Mesendoderm (in vitro differentiated cells): ENCODE results near the gene RBM6.

Experiments used
- DNase-seq: peaks from one replicate; pipeline ENCODE4 v3.0.0; 2013
- H2AK5ac ChIP-seq: 2 replicates; pipeline ENCODE4 v1.6.1; 2013; ENCODE audit warnings: low read length, inconsistent platforms
- H2BK120ac ChIP-seq: 2 replicates; pipeline ENCODE4 v1.6.1; 2013; ENCODE audit warnings: low read depth, mild to moderate bottlenecking, low read length, moderate library complexity, mixed read lengths
- H2BK15ac ChIP-seq: replicated peaks from 2 replicates; pipeline ENCODE4 v1.6.1; 2013; ENCODE audit warnings: low read depth, mild to moderate bottlenecking, moderate library complexity
- H2BK5ac ChIP-seq: 2 replicates; pipeline ENCODE4 v1.6.1; 2013; ENCODE audit warnings: low read length, inconsistent platforms
- H3K18ac ChIP-seq: 2 replicates; pipeline ENCODE4 v1.6.1; 2013; ENCODE audit warnings: mild to moderate bottlenecking, low read length, mixed read lengths
- H3K23ac ChIP-seq: one replicate; pipeline ENCODE4 v1.6.1; 2013; ENCODE audit warnings: low read length
- H3K27ac ChIP-seq: 2 replicates; pipeline ENCODE4 v1.5.1; 2013; ENCODE audit warnings: low read depth, mild to moderate bottlenecking, inconsistent platforms, low read length, moderate library complexity
- H3K27me3 ChIP-seq: 2 replicates; pipeline ENCODE4 v1.6.1; 2013; ENCODE audit warnings: low read length, control low read depth, mild to moderate bottlenecking, inconsistent platforms; ENCODE audit not compliant: insufficient read depth, poor library complexity
- H3K36me3 ChIP-seq: 2 replicates; pipeline ENCODE4 v1.6.1; 2013; ENCODE audit warnings: low read length, inconsistent platforms; ENCODE audit not compliant: control insufficient read depth, insufficient read depth
- H3K4ac ChIP-seq: one replicate; pipeline ENCODE4 v1.6.1; 2013; ENCODE audit warnings: low read depth, mild to moderate bottlenecking, low read length, moderate library complexity
- H3K4me1 ChIP-seq: 2 replicates; pipeline ENCODE4 v1.6.1; 2013; ENCODE audit warnings: low read depth, low read length, inconsistent platforms; ENCODE audit not compliant: control insufficient read depth
- H3K4me2 ChIP-seq: 2 replicates; pipeline ENCODE4 v1.6.1; 2013; ENCODE audit warnings: low read length
- H3K4me3 ChIP-seq: 2 replicates; pipeline ENCODE4 v1.5.1; 2013; ENCODE audit warnings: mild to moderate bottlenecking, low read length
- H3K56ac ChIP-seq: one replicate; pipeline ENCODE4 v1.6.1; 2013; ENCODE audit warnings: low read length
- H3K79me1 ChIP-seq: 2 replicates; pipeline ENCODE4 v1.6.1; 2013; ENCODE audit warnings: low read length, inconsistent platforms
- H3K79me2 ChIP-seq: 2 replicates; pipeline ENCODE4 v1.6.1; 2013; ENCODE audit warnings: mild to moderate bottlenecking, low read length; ENCODE audit not compliant: control insufficient read depth, insufficient read depth
- H3K9ac ChIP-seq: 2 replicates; pipeline ENCODE4 v1.6.1; 2013; ENCODE audit warnings: low read length, inconsistent platforms
- H4K5ac ChIP-seq: one replicate; pipeline ENCODE4 v1.6.1; 2013; ENCODE audit warnings: low read length
- H4K8ac ChIP-seq: one replicate; pipeline ENCODE4 v1.6.1; 2013; ENCODE audit warnings: low read depth, mild to moderate bottlenecking, control low read depth, low read length, moderate library complexity
- WGBS: extraction: QIAGEN DNeasy Blood & Tissue Kit; methylation state at CpG from one replicate; pipeline ENCODE4 v1.1.7; 2013; ENCODE audit warnings: low lambda C conversion rate, missing lambda C conversion rate; ENCODE audit not compliant: insufficient coverage; ENCODE audit errors: extremely low coverage; 5-methylcytosine and 5-hydroxymethylcytosine counted together

The RBM6 gene

GRCh38 chr3:49984394-49984793, 44.4 kb downstream of the RBM6 start:
- no peak overlapping the region for H3K27ac ChIP-seq
- no peaks in the 10 kb centered on the region for H3K36me3 ChIP-seq
- H3K9ac ChIP-seq = no peak overlapping the region
- no peak overlapping the region for H4K5ac ChIP-seq
- H3K4ac ChIP-seq = no peak overlapping the region
- H3K23ac ChIP-seq = no peak overlapping the region
- H3K4me2 ChIP-seq = no peak overlapping the region
- H4K8ac ChIP-seq = no peak overlapping the region
- DNase-seq = no peak
- no peak overlapping the region for H3K4me3 ChIP-seq
- no peaks in the 10 kb centered on the region for H3K79me1 ChIP-seq
- H3K79me2 ChIP-seq = no peaks in the 10 kb centered on the region
- WGBS = no CpG with 5 or more reads among the region's 13 CpGs
- H2BK5ac ChIP-seq = no peak overlapping the region
- no peak overlapping the region for H2BK15ac ChIP-seq
- H3K18ac ChIP-seq = no peak overlapping the region
- no peaks in the 10 kb centered on the region for H3K4me1 ChIP-seq
- H2BK120ac ChIP-seq = no peak overlapping the region
- no peak overlapping the region for H3K56ac ChIP-seq
- no peaks in the 10 kb centered on the region for H3K27me3 ChIP-seq
- H2AK5ac ChIP-seq = no peak overlapping the region

DNA sequence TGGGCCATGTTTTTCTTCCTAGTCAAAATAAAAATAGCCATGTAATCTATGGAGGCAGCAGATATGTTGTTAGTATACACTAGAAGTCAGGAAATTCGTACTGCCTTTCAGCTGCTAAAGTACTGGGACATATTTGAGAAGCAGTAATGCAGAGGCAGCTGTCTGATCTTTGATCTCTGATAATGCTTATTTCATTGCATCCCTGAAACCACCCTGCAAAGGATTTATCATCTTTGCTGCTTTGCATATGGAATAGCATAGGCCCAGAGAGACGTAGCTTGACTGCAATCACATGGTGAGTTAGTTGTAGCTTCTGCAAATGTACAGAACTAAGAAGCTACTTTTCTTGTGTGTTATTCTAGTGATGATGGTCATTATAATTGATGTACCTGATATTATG, 52.4 kb downstream of the RBM6 start:
- H3K56ac ChIP-seq = no peak overlapping the region
- peaks cover 11% of the 10 kb centered on the region for H3K79me1 ChIP-seq
- DNase-seq = no peak
- no peak overlapping the region for H3K9ac ChIP-seq
- no peak overlapping the region for H3K4me3 ChIP-seq
- no peak overlapping the region for H3K18ac ChIP-seq
- WGBS = no CpG with 5 or more reads among the region's 2 CpGs
- no peak overlapping the region for H4K5ac ChIP-seq
- H3K4me2 ChIP-seq = no peak overlapping the region
- H3K27ac ChIP-seq = no peak overlapping the region
- H3K4me1 ChIP-seq = peaks cover 6% of the 10 kb centered on the region
- H3K27me3 ChIP-seq = no peaks in the 10 kb centered on the region
- H4K8ac ChIP-seq = no peak overlapping the region
- no peak overlapping the region for H2AK5ac ChIP-seq
- no peak overlapping the region for H2BK120ac ChIP-seq
- no peak overlapping the region for H3K23ac ChIP-seq
- peaks cover 5% of the 10 kb centered on the region for H3K79me2 ChIP-seq
- H3K4ac ChIP-seq = no peak overlapping the region
- H2BK15ac ChIP-seq = no peak overlapping the region
- H3K36me3 ChIP-seq = peaks cover 1% of the 10 kb centered on the region
- H2BK5ac ChIP-seq = no peak overlapping the region

DNA sequence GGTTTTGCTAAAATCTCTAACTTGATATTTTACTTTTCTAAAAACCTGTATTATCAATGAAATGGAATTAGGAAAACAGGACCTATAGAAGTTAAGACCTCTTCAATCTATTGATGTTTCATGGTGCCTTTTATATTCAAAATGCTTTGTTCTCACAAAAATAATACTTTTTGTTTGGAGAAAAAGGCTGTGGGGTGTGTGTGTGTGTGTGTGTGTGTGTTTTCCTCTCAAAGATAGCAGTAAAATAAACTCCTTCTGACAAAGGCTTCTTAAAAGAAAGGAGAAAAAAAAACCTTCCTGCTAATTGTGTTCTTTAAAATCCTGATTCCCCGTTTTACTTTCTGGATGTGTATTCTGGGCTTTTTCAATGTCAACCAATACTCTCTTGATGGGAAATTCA, 54.5 kb downstream of the RBM6 start:
- no peak overlapping the region for H3K56ac ChIP-seq
- H3K4me2 ChIP-seq = no peak overlapping the region
- no peak overlapping the region for H2BK120ac ChIP-seq
- H3K36me3 ChIP-seq = peaks cover 1% of the 10 kb centered on the region
- H3K27me3 ChIP-seq = no peaks in the 10 kb centered on the region
- no peak overlapping the region for H3K9ac ChIP-seq
- DNase-seq = no peak
- H3K79me1 ChIP-seq = peaks cover 14% of the 10 kb centered on the region
- H2AK5ac ChIP-seq = no peak overlapping the region
- no peak overlapping the region for H3K23ac ChIP-seq
- peaks cover 5% of the 10 kb centered on the region for H3K79me2 ChIP-seq
- H3K4me3 ChIP-seq = no peak overlapping the region
- H3K27ac ChIP-seq = no peak overlapping the region
- no CpG with 5 or more reads among the region's 1 CpG for WGBS
- H2BK15ac ChIP-seq = no peak overlapping the region
- peaks cover 6% of the 10 kb centered on the region for H3K4me1 ChIP-seq
- no peak overlapping the region for H3K18ac ChIP-seq
- no peak overlapping the region for H4K5ac ChIP-seq
- no peak overlapping the region for H4K8ac ChIP-seq
- H3K4ac ChIP-seq = no peak overlapping the region
- no peak overlapping the region for H2BK5ac ChIP-seq

DNA sequence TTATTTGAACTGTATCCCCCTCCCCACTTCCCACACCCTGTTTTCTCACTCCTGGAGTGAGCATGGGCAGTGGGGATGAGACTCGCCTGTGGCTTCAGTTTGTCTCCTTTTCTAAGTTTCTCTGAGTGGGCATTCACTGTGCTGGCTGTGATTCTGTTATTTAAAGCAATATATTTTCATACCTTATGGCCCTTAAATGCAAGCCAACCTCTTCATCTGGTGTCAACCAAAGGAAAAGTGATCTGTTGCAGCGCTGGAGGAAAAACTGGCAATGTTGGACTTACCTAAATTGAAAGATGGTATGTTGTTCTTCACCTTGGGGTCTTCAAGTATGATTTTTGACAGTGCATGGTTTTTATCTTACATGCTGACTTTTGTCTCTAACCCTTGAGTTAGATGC, 56.1 kb downstream of the RBM6 start:
- no peak overlapping the region for H2BK5ac ChIP-seq
- no peak overlapping the region for H4K8ac ChIP-seq
- WGBS = no CpG with 5 or more reads among the region's 2 CpGs

DNA sequence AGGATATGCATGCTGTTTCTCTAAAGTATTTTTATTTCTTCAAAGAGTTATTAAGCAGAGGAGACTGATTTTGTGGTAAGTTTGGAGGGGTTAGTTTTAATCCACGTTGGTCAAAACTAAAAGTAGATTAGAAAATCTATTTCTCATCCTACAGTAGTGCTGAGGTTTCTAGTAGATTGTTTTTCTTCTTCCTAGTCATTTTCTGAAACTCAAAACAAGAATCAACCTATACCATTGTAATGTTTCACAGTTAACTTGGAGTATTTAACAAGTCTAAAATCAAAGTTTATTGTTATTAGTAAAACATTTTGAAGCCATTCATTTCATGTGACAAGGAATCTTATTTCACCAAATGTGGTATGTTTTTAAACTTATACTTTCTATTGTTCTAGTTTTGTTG, 57.9 kb downstream of the RBM6 start:
- no peak overlapping the region for H2BK5ac ChIP-seq
- no peak overlapping the region for H2BK15ac ChIP-seq
- no peaks in the 10 kb centered on the region for H3K27me3 ChIP-seq
- H3K18ac ChIP-seq = no peak overlapping the region
- peaks cover 2% of the 10 kb centered on the region for H3K79me2 ChIP-seq
- H3K4me1 ChIP-seq = no peaks in the 10 kb centered on the region
- WGBS = no CpG with 5 or more reads among the region's 1 CpG
- H3K23ac ChIP-seq = no peak overlapping the region
- no peak overlapping the region for H4K5ac ChIP-seq
- no peak overlapping the region for H2BK120ac ChIP-seq
- no peaks in the 10 kb centered on the region for H3K36me3 ChIP-seq
- DNase-seq = no peak
- no peak overlapping the region for H3K4me2 ChIP-seq
- H2AK5ac ChIP-seq = no peak overlapping the region
- H4K8ac ChIP-seq = no peak overlapping the region
- H3K9ac ChIP-seq = no peak overlapping the region
- no peak overlapping the region for H3K4me3 ChIP-seq
- H3K4ac ChIP-seq = no peak overlapping the region
- H3K27ac ChIP-seq = no peak overlapping the region
- no peak overlapping the region for H3K56ac ChIP-seq
- H3K79me1 ChIP-seq = peaks cover 8% of the 10 kb centered on the region

More for the DNA sequence above, 56.1 kb downstream of the RBM6 start:
- H3K9ac ChIP-seq = no peak overlapping the region
- no peak overlapping the region for H3K4me2 ChIP-seq
- no peak overlapping the region for H3K27ac ChIP-seq
- H3K4me3 ChIP-seq = no peak overlapping the region
- H3K36me3 ChIP-seq = peaks cover 1% of the 10 kb centered on the region
- peaks cover 5% of the 10 kb centered on the region for H3K4me1 ChIP-seq
- no peak overlapping the region for H4K5ac ChIP-seq
- no peak overlapping the region for H2BK15ac ChIP-seq
- no peak overlapping the region for H3K56ac ChIP-seq
- H3K18ac ChIP-seq = no peak overlapping the region
- H2BK120ac ChIP-seq = no peak overlapping the region
- peaks cover 5% of the 10 kb centered on the region for H3K79me2 ChIP-seq
- peaks cover 14% of the 10 kb centered on the region for H3K79me1 ChIP-seq
- H3K27me3 ChIP-seq = no peaks in the 10 kb centered on the region
- DNase-seq = no peak
- H3K23ac ChIP-seq = no peak overlapping the region
- no peak overlapping the region for H2AK5ac ChIP-seq
- no peak overlapping the region for H3K4ac ChIP-seq

DNA sequence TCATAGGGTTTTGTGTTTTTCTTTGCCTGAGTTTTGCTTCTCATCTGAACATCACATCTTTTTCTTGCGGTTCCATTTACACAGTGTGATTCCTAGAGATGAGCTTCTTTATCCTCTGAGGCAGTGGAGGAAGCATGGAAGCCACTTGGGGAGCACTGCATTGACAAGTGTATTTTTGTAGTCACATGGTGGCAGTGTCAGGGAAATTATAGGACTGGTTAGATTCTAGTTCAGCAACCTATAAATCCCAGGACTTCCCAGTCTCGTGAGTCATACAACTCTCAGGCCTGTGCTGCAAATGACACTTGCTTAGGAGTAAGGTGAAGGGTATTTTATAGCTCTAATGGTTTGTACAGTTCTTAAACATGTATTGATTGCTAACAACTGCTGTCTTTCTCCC, 58.4 kb downstream of the RBM6 start:
- WGBS = no CpG with 5 or more reads among the region's 2 CpGs
- Histone ChIP-seq H3K27ac (no peak overlapping the region), H2AK5ac (no peak overlapping the region), H3K9ac (no peak overlapping the region), H2BK120ac (no peak overlapping the region), H3K4ac (no peak overlapping the region), H3K4me2 (no peak overlapping the region), H3K79me1 (peaks cover 8% of the 10 kb centered on the region), H2BK5ac (no peak overlapping the region), H3K56ac (no peak overlapping the region), H4K5ac (no peak overlapping the region), H3K79me2 (peaks cover 2% of the 10 kb centered on the region), H3K4me3 (no peak overlapping the region), H3K27me3 (no peaks in the 10 kb centered on the region), H3K18ac (no peak overlapping the region), H3K36me3 (no peaks in the 10 kb centered on the region), H3K4me1 (no peaks in the 10 kb centered on the region), H4K8ac (no peak overlapping the region), H2BK15ac (no peak overlapping the region), H3K23ac (no peak overlapping the region)
- DNase-seq = no peak
